HepG2 (cell line): Measurements from ENCODE around the gene PRXL2B. TPM values are rescaled to one million over a fixed set of nuclear protein-coding genes. Genes with fewer than 3 reads are reported as not detected.

Source experiments
- ARID2 ChIP-seq: sonication (generic); formaldehyde crosslinking; IDR thresholded peaks from 2 replicates; pipeline ENCODE4 v1.8.1; 2022; ENCODE audit warnings: mild to moderate bottlenecking, missing genetic modification reagents, borderline replicate concordance
- ATAD3A ChIP-seq: sonication (generic); formaldehyde crosslinking; IDR thresholded peaks from 2 replicates; pipeline ENCODE4 v1.4.0; 2020; ENCODE audit warnings: missing genetic modification reagents
- DZIP1 ChIP-seq: sonication (generic); formaldehyde crosslinking; IDR thresholded peaks from 2 replicates; pipeline ENCODE4 v1.5.0; 2020; ENCODE audit warnings: mild to moderate bottlenecking, missing genetic modification reagents
- ESRRA ChIP-seq: sonication (generic); formaldehyde crosslinking; IDR thresholded peaks from 2 replicates; pipeline ENCODE4 v1.5.1; 2020; ENCODE audit warnings: mild to moderate bottlenecking, low read depth, missing genetic modification reagents
- GRHL1 ChIP-seq: sonication (generic); formaldehyde crosslinking; conservative IDR thresholded peaks from 2 replicates; pipeline ENCODE4 v1.8.0; 2022; ENCODE audit warnings: missing genetic modification reagents
- ISL2 ChIP-seq: sonication (generic); formaldehyde crosslinking; IDR thresholded peaks from 2 replicates; pipeline ENCODE4 v1.5.0; 2020; ENCODE audit warnings: missing genetic modification reagents
- KDM2A ChIP-seq: sonication (generic); formaldehyde crosslinking; IDR thresholded peaks from 2 replicates; pipeline ENCODE4 v1.4.0; 2020; ENCODE audit warnings: low read depth, missing genetic modification reagents, borderline replicate concordance
- MYNN ChIP-seq: sonication (generic); formaldehyde crosslinking; IDR thresholded peaks from 2 replicates; pipeline ENCODE4 v1.4.0; 2020; ENCODE audit warnings: mild to moderate bottlenecking, low read depth, missing genetic modification reagents
- THRA ChIP-seq: sonication (generic); formaldehyde crosslinking; IDR thresholded peaks from 2 replicates; pipeline ENCODE4 v1.4.0; 2020; ENCODE audit warnings: missing genetic modification reagents, borderline replicate concordance
- YEATS2 ChIP-seq: sonication (generic); formaldehyde crosslinking; IDR thresholded peaks from 2 replicates; pipeline ENCODE4 v1.4.0; 2020; ENCODE audit warnings: missing genetic modification reagents, borderline replicate concordance
- ZNF367 ChIP-seq: sonication (generic); formaldehyde crosslinking; IDR thresholded peaks from 2 replicates; pipeline ENCODE4 v1.4.0; 2020; ENCODE audit warnings: missing genetic modification reagents, borderline replicate concordance
- ZNF513 ChIP-seq: sonication (generic); formaldehyde crosslinking; conservative IDR thresholded peaks from 2 replicates; pipeline ENCODE4 v1.5.0; 2020; ENCODE audit warnings: missing genetic modification reagents
- ZNF629 ChIP-seq: sonication (generic); formaldehyde crosslinking; conservative IDR thresholded peaks from 2 replicates; pipeline ENCODE4 v1.5.0; 2020; ENCODE audit warnings: missing genetic modification reagents
- polyA plus RNA-seq, 8 experiments: library from polyadenylated mRNA; depleted of rRNA in 3 of 8; stranded (reverse) in 7 of 8; unstranded in 1 of 8; fragments of >200 nt; fragmentation: Illumina TruSeq in 4 of 8; extraction: Trizol in 4 of 8; gene quantifications; 2 replicates each; pipeline versions ENCODE4 v1.2.1 to v1.2.3, GENCODE V29; 2011 to 2016; ENCODE audit warnings: low read depth in 4 of 8, missing spikeins in 1 of 8, mixed read lengths in 1 of 8; ENCODE audit not compliant: insufficient read depth in 1 of 8
- total RNA-seq, 5 experiments: library from RNA; depleted of rRNA; stranded (reverse); fragments of >200 nt; fragmentation: Illumina TruSeq; extraction: Trizol; gene quantifications; 2 replicates each; pipeline ENCODE4 v1.2.3, GENCODE V29; 2016; ENCODE audit warnings: low read depth in 1 of 5
- TF ChIP-seq, protein P1 (sequence below): sonication (generic); formaldehyde crosslinking; IDR thresholded peaks from 2 replicates; pipeline ENCODE4 v1.5.0; 2020; ENCODE audit warnings: mild to moderate bottlenecking, missing genetic modification reagents, borderline replicate concordance
- TF ChIP-seq, protein P2 (sequence below): sonication (generic); formaldehyde crosslinking; IDR thresholded peaks from 2 replicates; pipeline ENCODE4 v1.4.0; 2020; ENCODE audit warnings: missing genetic modification reagents

The PRXL2B gene
- total and polyA plus RNA-seq, 2 of the 13 experiments (the other 11 are each of a cell fraction or from before 2014, with no cell fraction given), result 16.8 to 22.1 TPM

DNA sequence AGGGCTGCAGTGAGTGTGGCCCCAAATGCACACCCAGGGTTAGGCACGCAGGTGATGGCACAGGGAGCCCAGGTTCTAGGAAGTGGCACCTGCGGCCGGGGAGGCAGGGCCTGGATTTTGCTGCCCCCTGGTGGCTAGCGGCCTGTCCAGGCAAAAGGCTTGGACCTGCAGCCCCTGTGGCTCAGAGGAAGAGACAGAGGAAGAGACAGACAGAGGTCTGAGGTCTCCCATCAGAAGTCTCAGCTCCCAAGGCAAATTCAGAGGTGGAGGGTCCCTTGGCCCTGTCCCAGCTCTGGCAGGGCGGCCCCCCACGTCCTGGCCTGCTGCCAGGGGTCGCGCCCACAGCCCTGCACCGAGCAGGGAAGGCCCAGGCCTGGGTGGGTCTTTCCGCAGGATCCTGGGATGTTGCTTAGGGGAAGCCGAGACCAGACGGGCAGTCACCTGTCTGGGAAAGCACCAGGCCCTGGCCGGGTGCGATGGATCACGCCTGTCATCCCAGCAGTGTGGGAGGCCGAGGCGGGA, 38.4 kb upstream of the PRXL2B start (continued):
- TF ChIP-seq THRA (CRISPR knock-in tag), result no peak; the same call in 1 of the 2 replicates
- TF ChIP-seq ATAD3A, result no peak
- no peak for TF ChIP-seq ZNF629 (CRISPR knock-in tag)
- TF ChIP-seq ESRRA, result peak; percentile 55; the same call in 1 of the 2 replicates
- 0 out of 2 replicates have a peak, but pooled peaks have one; percentile 31 for TF ChIP-seq DZIP1
- TF ChIP-seq YEATS2 (CRISPR knock-in tag), result no peak
- TF ChIP-seq, protein P1, sequence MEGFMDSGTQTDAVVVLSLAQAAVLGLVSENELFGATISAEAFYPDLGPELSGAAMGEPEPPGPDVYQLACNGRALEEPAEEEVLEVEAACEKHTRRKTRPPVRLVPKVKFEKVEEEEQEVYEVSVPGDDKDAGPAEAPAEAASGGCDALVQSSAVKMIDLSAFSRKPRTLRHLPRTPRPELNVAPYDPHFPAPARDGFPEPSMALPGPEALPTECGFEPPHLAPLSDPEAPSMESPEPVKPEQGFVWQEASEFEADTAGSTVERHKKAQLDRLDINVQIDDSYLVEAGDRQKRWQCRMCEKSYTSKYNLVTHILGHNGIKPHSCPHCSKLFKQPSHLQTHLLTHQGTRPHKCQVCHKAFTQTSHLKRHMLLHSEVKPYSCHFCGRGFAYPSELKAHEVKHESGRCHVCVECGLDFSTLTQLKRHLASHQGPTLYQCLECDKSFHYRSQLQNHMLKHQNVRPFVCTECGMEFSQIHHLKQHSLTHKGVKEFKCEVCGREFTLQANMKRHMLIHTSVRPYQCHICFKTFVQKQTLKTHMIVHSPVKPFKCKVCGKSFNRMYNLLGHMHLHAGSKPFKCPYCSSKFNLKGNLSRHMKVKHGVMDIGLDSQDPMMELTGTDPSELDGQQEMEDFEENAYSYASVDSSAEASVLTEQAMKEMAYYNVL, result peak; percentile 55; the same call in 1 of the 2 replicates
- TF ChIP-seq KDM2A (CRISPR knock-in tag), result peak; percentile 68; the same call in 1 of the 2 replicates
- no peak for TF ChIP-seq ZNF513 (CRISPR knock-in tag)
- no peak for TF ChIP-seq ZNF367
- no peak for TF ChIP-seq MYNN (CRISPR knock-in tag)
- no peak for TF ChIP-seq GRHL1 (CRISPR knock-in tag)
- TF ChIP-seq ISL2 (CRISPR knock-in tag), result no peak
- peak; percentile 21; the same call in 1 of the 2 replicates for TF ChIP-seq ARID2 (CRISPR knock-in tag)
- TF ChIP-seq, protein P2, sequence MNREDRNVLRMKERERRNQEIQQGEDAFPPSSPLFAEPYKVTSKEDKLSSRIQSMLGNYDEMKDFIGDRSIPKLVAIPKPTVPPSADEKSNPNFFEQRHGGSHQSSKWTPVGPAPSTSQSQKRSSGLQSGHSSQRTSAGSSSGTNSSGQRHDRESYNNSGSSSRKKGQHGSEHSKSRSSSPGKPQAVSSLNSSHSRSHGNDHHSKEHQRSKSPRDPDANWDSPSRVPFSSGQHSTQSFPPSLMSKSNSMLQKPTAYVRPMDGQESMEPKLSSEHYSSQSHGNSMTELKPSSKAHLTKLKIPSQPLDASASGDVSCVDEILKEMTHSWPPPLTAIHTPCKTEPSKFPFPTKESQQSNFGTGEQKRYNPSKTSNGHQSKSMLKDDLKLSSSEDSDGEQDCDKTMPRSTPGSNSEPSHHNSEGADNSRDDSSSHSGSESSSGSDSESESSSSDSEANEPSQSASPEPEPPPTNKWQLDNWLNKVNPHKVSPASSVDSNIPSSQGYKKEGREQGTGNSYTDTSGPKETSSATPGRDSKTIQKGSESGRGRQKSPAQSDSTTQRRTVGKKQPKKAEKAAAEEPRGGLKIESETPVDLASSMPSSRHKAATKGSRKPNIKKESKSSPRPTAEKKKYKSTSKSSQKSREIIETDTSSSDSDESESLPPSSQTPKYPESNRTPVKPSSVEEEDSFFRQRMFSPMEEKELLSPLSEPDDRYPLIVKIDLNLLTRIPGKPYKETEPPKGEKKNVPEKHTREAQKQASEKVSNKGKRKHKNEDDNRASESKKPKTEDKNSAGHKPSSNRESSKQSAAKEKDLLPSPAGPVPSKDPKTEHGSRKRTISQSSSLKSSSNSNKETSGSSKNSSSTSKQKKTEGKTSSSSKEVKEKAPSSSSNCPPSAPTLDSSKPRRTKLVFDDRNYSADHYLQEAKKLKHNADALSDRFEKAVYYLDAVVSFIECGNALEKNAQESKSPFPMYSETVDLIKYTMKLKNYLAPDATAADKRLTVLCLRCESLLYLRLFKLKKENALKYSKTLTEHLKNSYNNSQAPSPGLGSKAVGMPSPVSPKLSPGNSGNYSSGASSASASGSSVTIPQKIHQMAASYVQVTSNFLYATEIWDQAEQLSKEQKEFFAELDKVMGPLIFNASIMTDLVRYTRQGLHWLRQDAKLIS (CRISPR knock-in tag), result no peak
